ENCODE measurements around the gene ANO10.
"Not testable (repeated sequence)": the region's sequence is repeated elsewhere in the genome, so short reads cannot be mapped to it uniquely, and the experiment has no call there.

ANO10 gene

GRCh38 chr3:43580181-43580580 is 41.6 kb downstream of the ANO10 start:
- DNase-seq (ENCODE audit: low read depth in 2 of 2): no peak

GRCh38 chr3:43573576-43573975 is 48.2 kb downstream of the ANO10 start:
- DNase-seq (ENCODE audit: low read depth in 2 of 2): no peak

- not testable (repeated sequence) for DNase-seq (ENCODE audit: low read depth in 2 of 2)
Measured at GRCh38 chr3:43565661-43566341, 56.0 kb downstream of the ANO10 start.

GRCh38 chr3:43559961-43560360 is 61.9 kb downstream of the ANO10 start:
- no peak for DNase-seq (ENCODE audit: low read depth in 2 of 2)

GRCh38 chr3:43558171-43558570 is 63.6 kb downstream of the ANO10 start:
- DNase-seq (ENCODE audit: low read depth in 2 of 2): no peak

GRCh38 chr3:43549626-43550290 is 72.1 kb downstream of the ANO10 start:
- no peak for DNase-seq (ENCODE audit: low read depth in 2 of 2)

GRCh38 chr3:43544277-43544676 is 77.5 kb downstream of the ANO10 start:
- DNase-seq (ENCODE audit: low read depth in 2 of 2): peak; percentile 33 to 39

GRCh38 chr3:43542328-43543043 is 79.3 kb downstream of the ANO10 start:
- no peak for DNase-seq (ENCODE audit: low read depth in 2 of 2)

- DNase-seq (ENCODE audit: low read depth in 2 of 2): peak; percentile 41 to 47
Measured at GRCh38 chr3:43540624-43541023, 81.2 kb downstream of the ANO10 start.

GRCh38 chr3:43539321-43539720 is 82.5 kb downstream of the ANO10 start:
- DNase-seq (ENCODE audit: low read depth in 2 of 2): no peak

GRCh38 chr3:43537225-43537624 is 84.6 kb downstream of the ANO10 start:
- no peak for DNase-seq (ENCODE audit: low read depth in 2 of 2)

GRCh38 chr3:43534675-43535074 is 87.1 kb downstream of the ANO10 start:
- DNase-seq (ENCODE audit: low read depth in 2 of 2): no peak

- DNase-seq (ENCODE audit: low read depth in 2 of 2): no peak
Measured at GRCh38 chr3:43533009-43533408, 88.8 kb downstream of the ANO10 start.

- no peak for DNase-seq (ENCODE audit: low read depth in 2 of 2)
Measured at GRCh38 chr3:43531835-43532234, 90.0 kb downstream of the ANO10 start.

- DNase-seq (ENCODE audit: low read depth in 2 of 2): no peak
Measured at GRCh38 chr3:43528498-43529099, 93.2 kb downstream of the ANO10 start.

GRCh38 chr3:43526956-43527355 is 94.9 kb downstream of the ANO10 start:
- no peak for DNase-seq (ENCODE audit: low read depth in 2 of 2)

- DNase-seq (ENCODE audit: low read depth in 2 of 2): no peak
Measured at GRCh38 chr3:43525941-43526607, 95.7 kb downstream of the ANO10 start.

- no peak for DNase-seq (ENCODE audit: low read depth in 2 of 2)
Measured at GRCh38 chr3:43525386-43525785, 96.4 kb downstream of the ANO10 start.

GRCh38 chr3:43523454-43524053 is 98.3 kb downstream of the ANO10 start:
- DNase-seq (ENCODE audit: low read depth in 2 of 2): no peak

- DNase-seq (ENCODE audit: low read depth in 2 of 2): no peak
Measured at GRCh38 chr3:43522727-43523362, 99.0 kb downstream of the ANO10 start.

- no peak for DNase-seq (ENCODE audit: low read depth in 2 of 2)
Measured at GRCh38 chr3:43521941-43522340, 99.9 kb downstream of the ANO10 start.
